ENCODE results near the gene ANAPC2.
"Not testable (repeated sequence)": the region's sequence is repeated elsewhere in the genome, so short reads cannot be mapped to it uniquely, and the experiment has no call there.

The ANAPC2 gene

DNA sequence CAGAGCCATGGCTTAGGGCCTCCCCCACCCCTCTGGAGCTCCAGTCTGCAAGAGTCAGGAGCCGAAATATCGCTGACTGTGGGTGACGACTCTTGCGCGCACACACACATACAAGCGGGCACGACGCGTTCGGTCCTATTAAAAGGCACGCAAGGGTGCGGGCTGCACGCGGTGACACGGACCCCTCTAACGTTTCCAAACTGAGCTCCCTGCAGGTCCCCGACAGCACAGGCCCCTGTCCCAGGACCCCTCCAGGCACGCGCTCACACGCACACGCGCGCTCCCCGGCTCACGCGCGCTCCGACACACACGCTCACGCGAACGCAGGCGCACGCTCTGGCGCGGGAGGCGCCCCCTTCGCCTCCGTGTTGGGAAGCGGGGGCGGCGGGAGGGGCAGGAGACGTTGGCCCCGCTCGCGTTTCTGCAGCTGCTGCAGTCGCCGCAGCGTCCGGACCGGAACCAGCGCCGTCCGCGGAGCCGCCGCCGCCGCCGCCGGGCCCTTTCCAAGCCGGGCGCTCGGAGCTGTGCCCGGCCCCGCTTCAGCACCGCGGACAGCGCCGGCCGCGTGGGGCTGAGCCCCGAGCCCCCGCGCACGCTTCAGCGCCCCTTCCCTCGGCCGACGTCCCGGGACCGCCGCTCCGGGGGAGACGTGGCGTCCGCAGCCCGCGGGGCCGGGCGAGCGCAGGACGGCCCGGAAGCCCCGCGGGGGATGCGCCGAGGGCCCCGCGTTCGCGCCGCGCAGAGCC is 49.5 kb downstream of the ANAPC2 start, which contains the start of gene GRIN1:
GRIN1 (plus strand) TSS at position 433 of the 746 bp plus-strand sequence. CDS start 333 bp downstream, outside the sequence.
- Histone ChIP-seq H2BK15ac (replicated peaks; ENCODE audit: low read depth) (no peak within 1 kb of the TSS), H3K18ac (ENCODE audit: low read length) (no peak within 1 kb of the TSS), H3K36me3 (ENCODE audit: control insufficient read depth, insufficient read depth, low read length) (no peaks in the 10 kb centered on the region), H3K4me1 (ENCODE audit: control insufficient read depth, low read depth, low read length) (no peaks in the 10 kb centered on the region), H3K27me3 (ENCODE audit: insufficient read depth, low read length, poor library complexity) (peaks cover 18% of the 10 kb centered on the region), H2AK5ac (ENCODE audit: low read length) (no peak within 1 kb of the TSS), H3K27ac (ENCODE audit: low read depth, low read length) (no peak within 1 kb of the TSS), H3K79me2 (ENCODE audit: control insufficient read depth, insufficient read depth, low read length) (no peaks in the 10 kb centered on the region), H3K4ac (ENCODE audit: low read depth, low read length) (no peak within 1 kb of the TSS), H2BK5ac (ENCODE audit: low read length) (no peak within 1 kb of the TSS), H4K5ac (ENCODE audit: low read length) (no peak within 1 kb of the TSS), H3K9ac (ENCODE audit: low read length) (no peak within 1 kb of the TSS), H2BK120ac (ENCODE audit: low read depth, low read length) (no peak within 1 kb of the TSS), H3K4me2 (ENCODE audit: low read length) (no peak within 1 kb of the TSS), H3K56ac (ENCODE audit: low read length) (no peak within 1 kb of the TSS), H4K8ac (ENCODE audit: low read depth, low read length) (no peak within 1 kb of the TSS), H3K4me3 (ENCODE audit: low read length) (no peak within 1 kb of the TSS), H3K23ac (ENCODE audit: low read length) (no peak within 1 kb of the TSS), H3K79me1 (ENCODE audit: low read length) (no peaks in the 10 kb centered on the region)
- no CpG with 5 or more reads among the region's 104 CpGs for WGBS (ENCODE audit: extremely low coverage, insufficient coverage, low lambda C conversion rate)
- peak; percentile 26 for DNase-seq

DNA sequence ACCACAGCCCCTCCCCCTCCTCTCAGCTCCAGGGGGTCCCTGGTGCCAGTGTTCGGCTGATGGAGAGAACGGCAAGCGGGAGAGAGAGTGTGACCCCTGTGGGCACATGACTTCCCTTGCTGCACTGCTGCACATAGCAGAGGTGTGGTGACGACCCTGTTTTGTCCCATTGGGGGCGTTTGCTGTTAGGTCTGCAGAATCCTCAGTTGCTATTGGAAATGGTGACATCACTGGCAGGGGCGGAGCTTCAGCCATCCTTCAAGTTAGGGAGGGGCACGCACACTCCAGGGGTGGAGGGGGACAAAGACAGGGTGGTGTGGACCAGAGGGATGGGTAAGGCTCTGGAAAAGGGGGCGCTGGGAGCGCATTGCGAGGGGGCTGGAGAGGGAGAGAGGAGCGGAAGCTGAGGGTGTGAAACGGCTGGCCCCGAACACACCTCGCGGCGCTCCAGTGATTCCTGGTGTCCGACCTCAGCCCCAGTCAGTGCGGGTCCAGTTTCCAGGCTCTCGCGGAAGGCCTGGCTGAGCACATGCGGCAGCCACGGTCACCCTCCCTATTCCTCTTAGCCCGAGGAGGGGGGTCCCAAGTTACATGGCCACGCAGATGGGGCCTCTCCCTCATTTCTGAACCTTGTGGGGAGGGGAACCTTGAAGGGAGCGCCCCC is 50.2 kb downstream of the ANAPC2 start:
- Histone ChIP-seq H3K27me3 (ENCODE audit: insufficient read depth, low read length, poor library complexity) (peaks cover 18% of the 10 kb centered on the region), H3K36me3 (ENCODE audit: control insufficient read depth, insufficient read depth, low read length) (no peaks in the 10 kb centered on the region), H3K4ac (ENCODE audit: low read depth, low read length) (no peak overlapping the region), H3K79me1 (ENCODE audit: low read length) (no peaks in the 10 kb centered on the region), H3K79me2 (ENCODE audit: control insufficient read depth, insufficient read depth, low read length) (no peaks in the 10 kb centered on the region), H2AK5ac (ENCODE audit: low read length) (no peak overlapping the region), H2BK5ac (ENCODE audit: low read length) (no peak overlapping the region), H3K27ac (ENCODE audit: low read depth, low read length) (no peak overlapping the region), H3K4me1 (ENCODE audit: control insufficient read depth, low read depth, low read length) (no peaks in the 10 kb centered on the region), H2BK120ac (ENCODE audit: low read depth, low read length) (no peak overlapping the region), H2BK15ac (replicated peaks; ENCODE audit: low read depth) (no peak overlapping the region), H3K56ac (ENCODE audit: low read length) (no peak overlapping the region), H4K5ac (ENCODE audit: low read length) (no peak overlapping the region), H3K4me2 (ENCODE audit: low read length) (no peak overlapping the region), H3K9ac (ENCODE audit: low read length) (no peak overlapping the region), H3K4me3 (ENCODE audit: low read length) (no peak overlapping the region), H3K18ac (ENCODE audit: low read length) (no peak overlapping the region), H3K23ac (ENCODE audit: low read length) (no peak overlapping the region), H4K8ac (ENCODE audit: low read depth, low read length) (no peak overlapping the region)
- WGBS (ENCODE audit: extremely low coverage, insufficient coverage, low lambda C conversion rate) = no CpG with 5 or more reads among the region's 25 CpGs
- peak; percentile 74 for DNase-seq

DNA sequence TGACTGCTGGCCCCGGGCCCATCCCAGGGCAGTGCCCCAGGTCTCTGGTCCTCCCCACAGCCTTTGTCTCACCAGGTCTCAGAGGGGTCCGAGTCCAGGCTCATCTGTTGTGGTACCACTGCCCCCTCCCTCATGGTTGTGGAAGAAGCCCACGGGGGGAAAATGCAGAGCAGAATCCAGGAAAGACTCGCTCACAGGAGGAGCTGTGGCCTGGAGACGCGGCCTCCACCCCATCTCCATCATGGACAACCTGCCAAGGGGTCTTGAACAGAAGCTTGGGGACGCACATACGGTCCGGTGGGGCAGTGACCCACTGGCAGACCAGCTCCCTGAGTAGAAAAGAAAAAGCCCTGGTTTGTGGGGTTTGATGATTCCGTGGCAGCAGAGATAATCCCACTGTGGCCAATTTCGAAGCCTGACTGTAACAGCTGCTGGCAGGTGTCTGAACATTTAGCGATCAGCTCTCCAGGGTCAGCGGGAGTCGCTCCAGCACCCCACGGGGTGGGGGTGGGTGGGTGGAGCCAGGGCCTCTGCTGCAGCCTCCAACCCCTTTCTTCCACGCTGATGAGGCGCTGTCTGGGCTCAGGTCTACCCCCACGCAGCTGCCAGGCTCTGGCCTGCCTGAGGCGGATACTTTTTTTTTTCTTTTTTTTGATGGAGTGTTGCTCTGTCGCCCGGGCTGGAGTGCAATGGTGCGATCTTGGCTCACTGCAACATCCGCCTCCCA is 51.3 kb downstream of the ANAPC2 start:
- no peak overlapping the region for H3K18ac ChIP-seq (ENCODE audit: low read length)
- no peak overlapping the region for H2BK5ac ChIP-seq (ENCODE audit: low read length)
- no peak overlapping the region for H3K56ac ChIP-seq (ENCODE audit: low read length)
- H3K4me3 ChIP-seq (ENCODE audit: low read length) = no peak overlapping the region
- H3K36me3 ChIP-seq (ENCODE audit: control insufficient read depth, insufficient read depth, low read length) = no peaks in the 10 kb centered on the region
- H4K5ac ChIP-seq (ENCODE audit: low read length) = no peak overlapping the region
- no peak overlapping the region for H3K23ac ChIP-seq (ENCODE audit: low read length)
- no peak overlapping the region for H2BK120ac ChIP-seq (ENCODE audit: low read depth, low read length)
- no peak overlapping the region for H4K8ac ChIP-seq (ENCODE audit: low read depth, low read length)
- no peak for DNase-seq
- peaks cover 18% of the 10 kb centered on the region for H3K27me3 ChIP-seq (ENCODE audit: insufficient read depth, low read length, poor library complexity)
- no peak overlapping the region for H3K4me2 ChIP-seq (ENCODE audit: low read length)
- no peak overlapping the region for H3K27ac ChIP-seq (ENCODE audit: low read depth, low read length)
- H3K79me1 ChIP-seq (ENCODE audit: low read length) = no peaks in the 10 kb centered on the region
- no peaks in the 10 kb centered on the region for H3K79me2 ChIP-seq (ENCODE audit: control insufficient read depth, insufficient read depth, low read length)
- H2BK15ac ChIP-seq (replicated peaks; ENCODE audit: low read depth) = no peak overlapping the region
- H3K9ac ChIP-seq (ENCODE audit: low read length) = no peak overlapping the region
- no peak overlapping the region for H2AK5ac ChIP-seq (ENCODE audit: low read length)
- H3K4ac ChIP-seq (ENCODE audit: low read depth, low read length) = no peak overlapping the region
- no CpG with 5 or more reads among the region's 23 CpGs for WGBS (ENCODE audit: extremely low coverage, insufficient coverage, low lambda C conversion rate)
- no peaks in the 10 kb centered on the region for H3K4me1 ChIP-seq (ENCODE audit: control insufficient read depth, low read depth, low read length)

DNA sequence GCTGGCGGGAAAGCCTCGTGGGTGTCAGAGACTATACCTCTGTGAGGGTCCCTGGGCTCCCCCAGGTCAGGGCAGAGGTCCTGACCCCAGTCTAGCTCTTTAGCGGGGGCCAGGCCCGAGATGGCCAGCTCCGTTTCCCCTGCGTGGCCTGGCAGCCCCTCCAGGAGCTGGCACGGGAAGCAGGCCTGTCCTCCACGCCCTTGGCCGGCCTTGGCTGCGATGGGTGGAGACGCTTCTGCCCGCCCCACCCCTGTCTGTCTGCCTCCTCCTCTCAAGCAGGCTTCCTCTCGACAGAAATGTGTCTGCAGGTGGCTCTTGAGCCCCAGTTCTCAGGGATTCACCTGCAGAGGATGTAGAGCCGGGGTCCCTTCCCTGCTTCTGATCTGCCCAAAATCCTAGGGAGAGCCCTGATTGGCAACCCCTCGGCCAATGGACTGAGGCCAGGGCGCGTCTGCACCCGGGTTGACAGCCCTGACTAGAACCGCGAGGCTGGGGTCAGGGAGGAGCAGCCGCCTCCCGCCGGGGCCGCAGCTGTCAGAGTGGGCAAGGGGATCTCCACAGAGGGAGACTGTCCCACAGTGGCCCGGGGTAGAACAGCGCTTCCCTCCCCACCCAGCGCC is 52.0 kb downstream of the ANAPC2 start:
- peaks cover 18% of the 10 kb centered on the region for H3K27me3 ChIP-seq (ENCODE audit: insufficient read depth, low read length, poor library complexity)
- no CpG with 5 or more reads among the region's 27 CpGs for WGBS (ENCODE audit: extremely low coverage, insufficient coverage, low lambda C conversion rate)

DNA sequence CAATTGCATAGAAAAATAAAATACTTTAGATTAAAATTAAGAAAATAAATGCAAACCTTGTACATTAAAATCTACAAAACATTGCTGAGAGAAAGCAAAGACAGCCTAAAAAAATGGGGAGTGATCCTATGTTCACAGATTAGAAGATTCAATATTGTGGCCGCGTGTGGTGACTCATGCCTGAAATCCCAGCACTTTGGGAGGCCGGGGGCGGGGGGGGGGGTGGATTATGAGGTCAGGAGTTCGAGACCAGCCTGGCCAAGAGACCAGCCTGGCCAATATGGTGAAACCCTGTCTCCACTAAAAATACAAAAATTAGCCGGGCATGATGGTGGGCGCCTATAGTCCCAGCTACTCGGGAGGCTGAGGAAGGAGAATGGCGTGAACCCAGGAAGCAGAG is 53.2 kb downstream of the ANAPC2 start:
- H4K8ac ChIP-seq (ENCODE audit: low read depth, low read length); H3K4me3 ChIP-seq (ENCODE audit: low read length); H3K18ac ChIP-seq (ENCODE audit: low read length); DNase-seq; H3K4me2 ChIP-seq (ENCODE audit: low read length); H2AK5ac ChIP-seq (ENCODE audit: low read length); H3K4ac ChIP-seq (ENCODE audit: low read depth, low read length); H3K27ac ChIP-seq (ENCODE audit: low read depth, low read length); H4K5ac ChIP-seq (ENCODE audit: low read length); H2BK5ac ChIP-seq (ENCODE audit: low read length); H3K9ac ChIP-seq (ENCODE audit: low read length); H2BK120ac ChIP-seq (ENCODE audit: low read depth, low read length); H3K79me2 ChIP-seq (ENCODE audit: control insufficient read depth, insufficient read depth, low read length); H3K36me3 ChIP-seq (ENCODE audit: control insufficient read depth, insufficient read depth, low read length); H3K79me1 ChIP-seq (ENCODE audit: low read length); H3K23ac ChIP-seq (ENCODE audit: low read length); H3K56ac ChIP-seq (ENCODE audit: low read length); H2BK15ac ChIP-seq (replicated peaks; ENCODE audit: low read depth); H3K4me1 ChIP-seq (ENCODE audit: control insufficient read depth, low read depth, low read length): not testable (repeated sequence)
- no CpG with 5 or more reads among the region's 9 CpGs for WGBS (ENCODE audit: extremely low coverage, insufficient coverage, low lambda C conversion rate)
- H3K27me3 ChIP-seq (ENCODE audit: insufficient read depth, low read length, poor library complexity) = peaks cover 18% of the 10 kb centered on the region

More for the DNA sequence above, 52.0 kb downstream of the ANAPC2 start:
- no peak overlapping the region for H3K9ac ChIP-seq (ENCODE audit: low read length)
- H3K18ac ChIP-seq (ENCODE audit: low read length) = no peak overlapping the region
- H4K8ac ChIP-seq (ENCODE audit: low read depth, low read length) = no peak overlapping the region
- no peak overlapping the region for H2BK5ac ChIP-seq (ENCODE audit: low read length)
- H3K36me3 ChIP-seq (ENCODE audit: control insufficient read depth, insufficient read depth, low read length) = no peaks in the 10 kb centered on the region
- H2AK5ac ChIP-seq (ENCODE audit: low read length) = no peak overlapping the region
- no peak overlapping the region for H4K5ac ChIP-seq (ENCODE audit: low read length)
- no peak overlapping the region for H2BK15ac ChIP-seq (replicated peaks; ENCODE audit: low read depth)
- H3K79me1 ChIP-seq (ENCODE audit: low read length) = no peaks in the 10 kb centered on the region
- H3K23ac ChIP-seq (ENCODE audit: low read length) = no peak overlapping the region
- H3K4ac ChIP-seq (ENCODE audit: low read depth, low read length) = no peak overlapping the region
- no peaks in the 10 kb centered on the region for H3K4me1 ChIP-seq (ENCODE audit: control insufficient read depth, low read depth, low read length)
- no peak overlapping the region for H2BK120ac ChIP-seq (ENCODE audit: low read depth, low read length)
- H3K4me3 ChIP-seq (ENCODE audit: low read length) = no peak overlapping the region
- H3K79me2 ChIP-seq (ENCODE audit: control insufficient read depth, insufficient read depth, low read length) = no peaks in the 10 kb centered on the region
- H3K4me2 ChIP-seq (ENCODE audit: low read length) = no peak overlapping the region
- H3K56ac ChIP-seq (ENCODE audit: low read length) = no peak overlapping the region
- no peak overlapping the region for H3K27ac ChIP-seq (ENCODE audit: low read depth, low read length)
- DNase-seq = no peak
